HG02981 (cell line): ENCODE results near the gene CALHM6.

Source experiments
- ATAC-seq: cut with Tn5 transposase; IDR thresholded peaks from one replicate; pipeline ENCODE4 v1.9.1; 2021; ENCODE audit warnings: mild to moderate bottlenecking, moderate library complexity; ENCODE audit not compliant: unreplicated experiment

Gene CALHM6

DNA sequence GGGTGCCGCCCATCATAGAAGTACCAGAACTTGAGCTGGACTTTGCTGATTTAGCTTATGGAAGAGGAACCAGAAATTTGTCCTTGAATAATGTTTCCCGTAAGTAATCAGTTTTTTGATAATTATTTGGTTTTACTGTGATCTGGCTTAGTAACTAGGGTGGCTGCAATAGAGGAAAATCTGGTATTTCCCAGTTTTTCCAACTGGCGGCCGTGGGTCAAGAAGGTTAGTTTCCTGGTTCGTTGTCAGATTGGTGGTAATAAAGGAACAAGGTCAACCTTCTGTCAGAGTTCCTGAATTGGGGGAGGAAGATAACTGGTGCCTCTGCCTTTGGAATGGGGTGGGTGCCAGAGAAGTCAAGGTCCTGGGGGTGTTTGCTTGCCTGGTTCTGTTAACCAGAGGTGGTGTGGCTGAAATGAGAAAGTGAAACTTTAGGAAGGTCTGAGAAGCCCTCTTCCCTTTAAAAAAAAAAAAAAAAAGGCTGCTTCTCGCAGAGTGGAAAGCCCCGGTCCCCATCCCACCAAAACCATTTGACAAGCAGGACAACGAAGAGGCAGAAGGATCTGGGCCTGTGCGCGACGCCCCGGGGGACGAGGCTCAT is at the start of gene CALHM6:
Gene CALHM6 (plus strand): TSS at position 45 of the 601 bp plus-strand sequence. CDS start 555 bp downstream, at position 600.
- peak; percentile 10 for ATAC-seq

DNA sequence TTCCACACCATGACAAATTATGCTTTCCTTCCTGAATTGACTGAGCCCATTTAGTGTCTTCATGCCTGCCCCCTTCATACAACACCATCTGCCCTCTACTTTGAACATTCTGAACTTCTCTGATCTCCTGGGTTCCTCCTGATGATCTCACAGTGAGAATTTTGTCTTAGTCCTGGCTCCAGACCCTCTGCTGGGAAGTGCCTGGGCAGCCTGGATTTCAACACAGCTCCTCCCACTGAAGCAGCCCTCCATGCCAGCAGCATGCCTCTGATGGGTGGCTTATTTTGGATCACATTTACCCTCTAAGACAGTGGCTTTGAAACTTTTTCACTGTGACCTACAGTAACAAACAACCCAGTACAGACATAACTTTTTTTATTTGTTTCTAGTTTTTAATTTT is 48.9 kb upstream of the CALHM6 start:
- ATAC-seq, result no peak

DNA sequence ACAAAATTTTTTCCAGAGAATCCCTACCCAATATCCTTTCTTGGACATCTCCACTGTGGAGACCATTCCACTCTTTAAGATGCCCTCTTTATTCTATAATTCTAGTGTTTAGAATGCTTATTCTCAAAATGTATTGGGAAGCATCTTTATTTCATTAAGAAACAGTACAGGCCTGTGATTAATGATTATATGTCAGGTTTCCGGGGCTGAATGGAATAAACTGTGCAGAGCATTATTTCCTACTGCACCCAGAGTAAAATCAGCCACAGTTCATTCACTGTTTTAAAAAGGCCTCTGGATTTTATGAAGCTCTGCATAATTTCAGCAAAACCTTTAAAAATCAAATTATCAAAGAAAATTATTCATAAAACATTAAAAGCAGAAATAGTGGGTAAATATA is 47.8 kb upstream of the CALHM6 start:
- ATAC-seq, result no peak

DNA sequence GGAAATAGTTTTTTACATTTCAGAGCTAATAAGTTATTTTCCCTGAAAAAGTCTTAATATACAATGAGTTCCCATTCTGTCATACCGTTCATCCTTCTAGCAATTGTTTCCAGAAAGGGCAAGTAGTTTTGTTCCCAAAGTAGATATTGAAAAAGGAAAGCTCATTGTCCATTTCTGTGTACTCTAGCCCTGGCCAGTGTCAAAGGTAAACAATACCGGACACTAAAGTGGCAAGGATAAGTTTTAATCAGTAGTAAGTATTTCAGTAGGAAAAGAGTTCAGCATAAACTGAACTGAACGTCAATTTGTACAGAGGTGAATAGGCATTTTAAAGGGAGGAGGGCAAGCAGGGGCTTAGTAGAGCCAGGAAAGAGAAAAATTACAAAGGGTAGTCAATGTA is 43.5 kb upstream of the CALHM6 start:
- ATAC-seq, result no peak

DNA sequence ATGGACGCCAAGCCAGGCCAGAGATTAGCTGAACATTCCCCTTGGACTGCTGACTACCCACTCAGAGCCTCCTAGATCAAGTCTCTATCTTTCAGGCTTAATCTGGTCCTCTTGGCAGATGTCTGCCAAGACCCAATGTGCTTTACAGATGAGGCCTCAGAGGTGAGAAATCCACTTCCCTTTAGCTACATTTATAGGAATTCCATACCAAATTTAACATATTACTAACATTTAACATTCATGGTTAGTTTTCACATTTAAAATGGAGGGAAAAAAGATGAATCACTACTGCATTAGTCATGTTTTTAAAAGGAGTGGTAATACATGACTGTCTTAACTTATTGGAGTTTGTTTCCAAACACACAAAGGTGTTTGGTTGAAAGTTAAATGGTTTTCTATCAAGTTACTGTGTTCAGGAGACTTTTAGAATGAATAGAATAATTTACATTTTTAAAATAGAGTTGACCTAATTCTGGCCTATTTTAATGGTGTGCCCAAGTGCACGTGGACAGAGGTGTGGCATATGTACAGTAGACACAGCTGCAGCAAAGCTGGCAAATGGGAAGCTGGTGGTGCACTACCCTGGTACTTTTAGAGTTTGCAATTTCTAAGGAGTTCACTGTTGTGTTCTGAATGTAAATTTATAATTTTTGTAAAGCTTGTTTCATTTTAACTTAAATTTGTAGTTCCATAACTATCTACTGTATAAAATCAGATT is 41.9 kb upstream of the CALHM6 start:
- ATAC-seq, result no peak

DNA sequence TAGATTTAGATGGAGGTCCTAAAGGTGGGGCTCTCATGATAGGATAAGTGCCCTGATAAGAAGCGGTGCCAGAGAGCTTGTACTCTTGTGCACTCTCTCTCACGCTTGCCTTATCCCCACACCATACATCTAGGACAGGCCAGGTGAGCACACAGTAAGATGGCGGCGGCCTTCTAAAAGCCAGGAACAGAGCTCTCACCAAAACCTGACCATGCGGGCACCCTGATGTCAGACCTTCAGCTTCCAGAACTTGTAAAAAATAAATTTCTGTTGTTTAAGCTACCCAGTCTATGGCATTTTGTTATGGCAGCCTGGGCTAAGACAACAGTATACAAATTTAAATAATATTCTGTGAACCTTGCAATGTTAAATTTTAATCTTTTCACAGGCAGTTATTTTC is 40.8 kb upstream of the CALHM6 start:
- ATAC-seq, result no peak

DNA sequence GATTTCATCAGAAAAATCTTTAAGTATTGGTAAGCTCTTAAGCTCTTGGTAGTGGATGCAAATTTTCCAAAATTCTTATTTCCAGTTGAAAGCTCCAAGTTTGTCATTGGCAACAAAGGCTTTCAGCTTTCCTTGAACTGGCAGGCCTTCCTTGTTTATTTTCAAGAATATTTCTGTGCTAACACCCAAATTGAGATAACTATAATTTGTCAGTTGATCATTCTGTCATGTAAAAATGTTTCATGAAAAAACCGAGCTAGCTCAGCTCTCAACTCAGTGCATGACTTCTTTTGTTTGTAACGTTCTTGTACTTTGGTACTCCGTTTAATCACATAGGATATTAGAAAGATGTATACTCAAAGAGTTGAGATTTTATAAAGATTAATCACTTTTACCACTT is 38.9 kb upstream of the CALHM6 start:
- ATAC-seq, result no peak

DNA sequence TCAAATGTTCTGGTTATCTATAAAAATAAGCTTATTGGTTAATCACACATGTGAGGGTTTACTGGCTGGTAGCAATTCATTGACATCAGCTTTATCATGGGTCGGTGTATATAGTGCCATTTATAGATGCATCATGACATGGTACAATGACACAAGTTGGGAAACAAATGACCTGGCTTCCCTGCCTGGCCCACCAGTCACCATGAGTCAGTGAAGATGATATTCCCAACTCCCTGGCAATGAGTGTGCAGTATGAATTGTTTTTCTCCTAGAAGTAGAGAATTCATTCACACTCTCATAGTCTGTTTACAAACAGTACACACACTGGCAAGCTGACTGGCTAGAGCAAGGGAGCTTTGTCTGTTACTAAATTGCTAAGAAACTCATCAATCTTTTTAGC is 37.2 kb upstream of the CALHM6 start:
- ATAC-seq, result no peak

DNA sequence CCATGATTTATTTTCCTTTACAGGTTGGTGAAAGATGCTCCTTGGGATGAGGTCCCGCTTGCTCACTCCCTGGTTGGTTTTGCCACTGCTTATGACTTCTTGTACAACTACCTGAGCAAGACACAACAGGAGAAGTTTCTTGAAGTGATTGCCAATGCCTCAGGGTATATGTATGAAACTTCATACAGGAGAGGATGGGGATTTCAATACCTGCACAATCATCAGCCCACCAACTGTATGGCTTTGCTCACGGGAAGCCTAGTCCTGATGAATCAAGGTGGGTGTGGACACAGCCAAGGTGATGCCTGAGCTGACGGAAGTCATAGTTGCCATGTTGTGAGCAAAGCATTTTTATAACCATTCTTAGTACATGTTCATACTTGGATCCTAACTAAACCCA is 34.6 kb upstream of the CALHM6 start:
- no peak for ATAC-seq

DNA sequence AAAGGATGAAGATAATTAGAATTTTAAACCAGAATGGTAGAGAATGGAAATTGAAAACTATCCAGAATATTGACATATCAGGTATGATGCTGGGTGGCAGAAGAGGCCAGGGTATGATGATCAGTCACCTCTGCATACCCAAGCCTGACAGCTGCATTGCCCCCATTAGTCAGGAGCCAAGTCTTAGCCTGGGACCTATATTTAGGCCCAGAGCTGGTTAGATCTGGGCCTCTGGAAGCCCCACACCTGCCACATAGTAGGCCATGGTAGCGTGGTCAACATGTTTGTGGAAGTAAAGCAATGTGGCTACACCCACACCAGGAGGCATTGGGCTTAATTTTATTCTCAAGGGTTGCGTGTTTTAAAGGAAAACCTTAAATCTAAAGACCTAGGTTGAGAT is 32.1 kb upstream of the CALHM6 start:
- ATAC-seq, result no peak

DNA sequence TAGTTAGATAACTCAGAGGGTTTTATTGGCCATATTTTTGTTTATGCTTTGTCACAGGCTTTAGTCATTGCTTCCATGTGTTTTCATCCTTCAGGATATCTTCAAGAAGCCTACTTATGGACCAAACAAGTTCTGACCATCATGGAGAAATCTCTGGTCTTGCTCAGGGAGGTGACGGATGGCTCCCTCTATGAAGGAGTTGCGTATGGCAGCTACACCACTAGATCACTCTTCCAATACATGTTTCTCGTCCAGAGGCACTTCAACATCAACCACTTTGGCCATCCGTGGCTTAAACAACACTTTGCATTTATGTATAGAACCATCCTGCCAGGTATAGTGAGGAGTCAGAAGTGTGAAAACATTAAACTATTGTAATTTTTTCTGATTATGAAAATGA is 30.3 kb upstream of the CALHM6 start:
- no peak for ATAC-seq

DNA sequence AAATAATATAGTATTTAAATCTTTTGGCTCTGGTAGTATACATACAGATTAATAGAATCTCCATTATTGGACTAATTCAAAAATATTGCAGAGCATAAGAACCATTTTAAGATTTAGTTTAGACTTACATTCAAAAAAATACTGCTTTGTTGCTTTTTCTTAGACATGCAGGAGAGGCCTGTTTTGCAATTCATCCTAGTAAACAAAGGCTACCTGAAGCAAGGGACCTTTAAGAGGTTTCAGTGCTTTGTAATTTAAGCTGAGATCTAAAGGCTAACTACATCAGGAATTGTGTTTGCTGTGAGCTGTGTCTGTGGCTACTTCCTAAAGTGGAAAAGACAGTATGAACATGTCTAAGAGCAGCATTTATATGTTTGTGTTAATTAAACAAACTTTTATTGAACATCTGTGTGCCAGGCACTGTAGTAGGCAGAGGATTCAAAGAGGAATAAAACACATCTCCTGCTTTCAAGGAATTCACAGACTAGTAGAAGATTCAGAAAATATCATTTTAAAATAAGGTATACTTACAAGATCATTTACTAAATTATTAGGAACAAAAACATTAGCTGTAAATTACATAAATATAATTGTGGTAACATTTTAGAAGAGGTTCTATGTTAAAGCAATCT is 29.1 kb upstream of the CALHM6 start:
- no peak for ATAC-seq

DNA sequence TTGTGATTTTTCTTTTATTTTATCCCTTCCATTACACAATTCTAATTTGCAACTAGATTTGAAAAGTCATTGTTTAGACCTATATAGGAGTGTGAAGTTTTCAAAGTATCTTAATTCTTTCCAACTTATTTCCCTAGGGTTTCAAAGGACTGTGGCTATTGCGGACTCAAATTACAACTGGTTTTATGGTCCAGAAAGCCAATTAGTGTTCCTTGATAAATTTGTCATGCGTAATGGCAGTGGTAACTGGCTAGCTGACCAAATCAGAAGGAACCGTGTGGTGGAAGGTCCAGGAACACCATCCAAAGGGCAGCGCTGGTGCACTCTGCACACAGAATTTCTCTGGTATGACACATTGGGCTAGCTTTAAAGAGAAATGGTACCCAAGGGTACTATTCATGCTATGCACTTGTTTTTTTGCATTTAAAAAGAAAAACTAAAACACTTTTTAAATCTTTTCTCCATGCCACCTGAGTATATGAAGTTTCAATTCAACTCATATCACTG is 27.9 kb upstream of the CALHM6 start:
- no peak for ATAC-seq

DNA sequence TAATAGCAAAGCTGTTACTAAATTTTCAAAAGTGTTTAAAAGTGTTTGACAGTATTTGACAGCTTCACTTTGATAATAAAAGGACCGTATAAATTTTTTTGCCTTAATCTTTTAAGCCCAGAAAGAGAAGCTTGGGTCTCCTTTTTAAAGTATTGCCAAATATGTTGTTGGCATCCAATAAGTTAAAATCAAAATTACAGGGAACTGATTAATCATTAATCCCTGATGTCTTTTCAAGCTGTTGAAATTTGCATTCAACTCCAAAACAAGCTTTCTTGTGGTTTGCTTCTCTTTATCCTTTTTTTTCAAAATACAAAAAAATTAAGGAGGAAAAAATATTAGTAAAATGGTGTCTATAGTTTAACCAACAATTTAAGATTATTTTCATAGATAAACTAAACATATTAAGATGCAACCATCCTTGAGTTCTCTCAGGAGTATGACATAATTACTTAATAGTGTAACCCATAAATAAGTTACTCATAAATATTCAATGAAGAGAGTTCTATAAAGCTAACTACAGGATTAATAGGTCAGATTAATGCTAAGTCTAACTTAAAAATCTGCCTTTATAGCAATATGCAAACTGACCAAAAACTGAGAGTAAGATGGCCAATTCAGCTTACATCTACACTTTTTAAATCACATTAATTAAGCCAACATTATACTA is 27.0 kb upstream of the CALHM6 start:
- ATAC-seq, result peak; percentile 55

DNA sequence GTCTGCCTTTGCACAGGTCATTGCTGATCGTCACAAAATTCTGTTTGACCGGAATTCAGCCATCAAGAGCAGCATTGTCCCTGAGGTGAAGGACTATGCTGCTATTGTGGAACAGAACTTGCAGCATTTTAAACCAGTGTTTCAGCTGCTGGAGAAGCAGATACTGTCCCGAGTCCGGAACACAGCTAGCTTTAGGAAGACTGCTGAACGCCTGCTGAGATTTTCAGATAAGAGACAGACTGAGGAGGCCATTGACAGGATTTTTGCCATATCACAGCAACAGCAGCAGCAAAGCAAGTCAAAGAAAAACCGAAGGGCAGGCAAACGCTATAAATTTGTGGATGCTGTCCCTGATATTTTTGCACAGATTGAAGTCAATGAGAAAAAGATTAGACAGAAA is 24.6 kb upstream of the CALHM6 start:
- no peak for ATAC-seq

DNA sequence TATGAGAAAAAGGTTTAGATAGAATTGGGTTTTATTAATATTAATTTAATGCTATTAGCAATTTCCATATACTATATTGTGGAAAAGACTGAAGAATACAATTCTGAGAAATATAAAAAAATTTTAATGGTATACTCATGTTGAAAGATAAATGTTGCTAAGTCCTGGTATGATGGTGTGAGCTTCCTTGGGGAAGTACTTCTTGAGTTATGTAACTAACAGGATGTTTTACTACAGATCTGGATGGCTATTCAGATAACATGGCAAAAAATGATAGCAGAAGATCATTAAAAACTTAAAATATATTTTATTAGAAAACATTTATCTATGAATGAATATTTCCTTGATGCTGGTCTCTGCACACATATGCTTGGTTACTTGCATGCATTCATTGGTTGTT is 23.5 kb upstream of the CALHM6 start:
- ATAC-seq, result no peak

DNA sequence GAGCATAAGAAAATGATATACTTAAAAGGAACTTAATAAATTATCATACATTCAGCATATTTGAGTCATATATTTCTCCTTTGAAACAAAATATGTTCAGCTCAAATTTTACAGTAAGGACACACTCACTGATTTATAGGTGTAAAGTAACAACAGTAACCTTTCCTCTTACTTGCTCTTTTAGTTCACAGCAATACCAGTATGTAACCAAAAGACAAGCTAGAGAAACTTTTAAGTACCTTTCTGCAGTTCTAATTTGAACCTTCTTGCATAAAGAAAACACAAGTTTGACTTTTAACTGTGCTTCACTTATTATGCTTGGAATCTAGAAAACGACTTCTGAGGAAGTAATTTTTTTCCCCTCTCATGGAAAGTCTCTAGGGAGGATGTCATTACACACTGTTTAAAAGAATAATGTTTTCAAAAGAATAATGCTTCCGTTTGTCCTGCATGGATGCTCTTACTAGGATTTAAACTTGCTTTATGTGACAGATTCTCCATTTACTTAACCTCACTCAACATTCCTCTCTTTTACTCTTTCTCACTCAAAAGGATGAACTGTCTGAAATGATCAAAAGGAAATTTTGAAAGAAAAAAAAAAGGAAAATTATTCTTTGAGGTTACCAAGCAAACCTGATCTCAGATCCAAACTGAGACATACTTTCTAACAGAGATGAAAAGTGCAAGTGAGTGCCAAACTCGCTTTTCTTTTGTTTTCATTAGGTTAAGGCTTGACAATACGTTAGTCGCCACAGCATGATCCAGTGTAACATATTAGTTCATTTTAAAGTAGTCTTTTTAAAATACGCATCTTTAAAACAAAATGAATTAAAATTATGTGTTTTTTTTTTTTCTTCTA is 22.4 kb upstream of the CALHM6 start:
- no peak for ATAC-seq

DNA sequence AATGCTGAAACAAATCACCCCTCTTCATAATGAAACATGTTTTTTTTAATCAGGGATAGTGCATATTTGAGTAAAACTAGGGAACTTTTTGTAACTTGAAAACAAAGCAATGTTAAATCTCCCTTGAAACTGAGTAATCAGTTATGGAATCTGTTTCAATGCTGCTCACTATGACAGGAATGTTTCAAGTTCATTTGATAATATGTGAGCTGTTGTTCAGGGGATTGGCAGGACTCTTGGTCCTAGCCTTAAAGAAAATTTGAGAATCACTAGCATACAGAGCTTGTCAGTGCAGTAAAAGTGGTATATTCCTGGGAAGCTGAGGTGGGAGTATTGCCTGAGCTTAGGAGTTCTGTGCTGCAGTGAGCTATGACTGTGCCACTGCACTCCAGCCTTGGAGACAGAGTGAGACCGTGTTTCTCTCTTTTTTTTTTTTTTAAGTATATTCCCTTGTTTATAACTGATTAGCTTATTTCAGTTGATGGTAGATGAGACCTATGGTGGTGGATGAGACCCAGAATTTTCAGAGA is 21.6 kb upstream of the CALHM6 start:
- no peak for ATAC-seq

DNA sequence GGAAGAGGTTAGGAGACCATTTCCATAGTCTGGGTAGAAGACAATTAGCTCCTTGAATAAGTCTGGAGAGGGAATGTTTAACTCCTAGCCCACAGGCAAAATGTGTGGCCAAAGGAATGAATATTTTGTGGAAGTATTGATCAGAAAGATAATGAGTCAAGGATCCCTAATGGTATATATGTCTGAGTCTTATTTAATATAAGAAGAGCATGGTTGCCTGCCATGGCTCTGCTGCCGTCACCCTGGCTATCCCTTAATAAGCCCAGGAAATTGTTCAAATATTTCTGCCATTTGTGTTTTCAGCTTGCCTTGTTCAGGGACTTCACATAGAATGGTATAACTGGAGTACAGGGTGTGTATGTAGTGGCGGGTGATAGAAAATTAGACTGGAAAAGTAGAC is 18.1 kb upstream of the CALHM6 start:
- no peak for ATAC-seq

DNA sequence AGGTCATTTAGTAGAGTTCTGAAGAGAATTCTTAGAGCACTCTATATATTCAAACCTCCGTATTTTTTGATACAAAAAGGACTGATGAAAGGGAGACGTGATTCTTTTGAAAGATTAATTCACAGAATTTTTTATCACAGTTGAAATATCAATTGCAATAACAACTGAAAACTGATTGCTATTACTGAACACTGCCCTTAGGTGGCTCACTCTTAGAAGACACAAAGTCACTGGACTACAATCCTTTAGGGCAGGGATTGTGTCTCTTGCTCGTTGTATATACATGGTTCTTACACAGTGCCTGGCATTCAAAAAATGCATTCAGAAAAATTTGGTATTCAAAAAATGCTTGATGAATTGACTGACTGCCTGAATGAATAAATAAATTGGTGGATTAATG is 17.1 kb upstream of the CALHM6 start:
- ATAC-seq, result no peak

DNA sequence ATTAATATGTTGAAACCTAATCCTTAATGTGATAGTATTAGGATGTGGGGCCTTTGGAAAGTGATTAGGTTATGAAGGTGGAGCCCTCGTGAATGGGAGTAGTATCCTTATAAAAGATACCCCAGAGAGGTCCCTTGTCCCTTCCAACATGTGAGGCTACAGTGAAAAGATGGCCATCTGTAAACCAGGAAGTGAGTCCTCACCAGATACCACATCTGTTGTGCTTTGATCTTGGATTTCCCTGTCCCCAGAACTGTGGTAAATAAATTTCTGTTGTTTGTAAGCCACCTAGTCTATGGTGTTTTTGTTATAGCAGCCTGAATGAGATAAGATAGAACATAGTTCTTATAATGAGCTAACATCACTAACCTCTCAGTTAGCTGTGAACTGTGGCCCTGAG is 16.6 kb upstream of the CALHM6 start:
- no peak for ATAC-seq
